ENCODE results near the gene GPANK1.

The GPANK1 gene

GRCh38 chr6:31614684-31615578, 49.9 kb downstream of the GPANK1 start, which contains the start of gene AIF1:
Gene AIF1 (plus strand): TSS chr6:31615234. CDS start chr6:31615330, 96 bp downstream.
- DNase-seq: no peak

DNA sequence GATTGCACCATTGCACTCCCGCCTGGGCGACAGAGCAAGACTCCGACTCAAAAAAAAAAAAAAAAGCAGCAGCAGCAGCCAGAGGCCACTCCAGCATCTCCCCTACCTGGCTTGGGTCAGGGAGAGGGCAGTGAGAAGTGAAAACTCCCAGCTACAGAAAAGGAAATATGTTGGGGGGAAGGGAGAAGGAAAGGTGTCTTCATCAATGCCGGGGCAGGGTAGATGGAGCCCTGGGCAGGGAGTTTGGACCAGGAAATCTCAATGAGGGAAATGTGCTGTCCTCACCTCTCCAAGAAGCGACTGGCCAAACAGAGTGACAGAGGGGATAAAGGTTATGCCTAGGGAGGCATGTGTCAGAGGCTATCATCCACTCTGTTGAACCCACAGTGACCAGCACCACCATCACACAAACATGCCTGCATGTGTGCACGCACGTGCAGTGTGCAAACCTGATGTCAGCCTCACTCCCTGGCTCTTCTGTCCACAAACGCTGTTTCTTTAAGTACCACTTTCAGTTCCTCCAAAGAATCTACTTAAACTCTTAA, 50.6 kb downstream of the GPANK1 start:
- DNase-seq: no peak
